NOMO-1 (cell line): ENCODE data around the gene RNF213.
"Not testable (repeated sequence)": the region's sequence is repeated elsewhere in the genome, so short reads cannot be mapped to it uniquely, and the experiment has no call there.

Experiments used
- DNase-seq, 2 experiments: peaks; one replicate each; lab custom pipeline; 2025; ENCODE audit not compliant: unreplicated experiment in 2 of 2; lab: John Stamatoyannopoulos, UW

Gene RNF213

GRCh38 chr17:80384078-80384960 is 123.7 kb downstream of the RNF213 start:
- no peak for DNase-seq

GRCh38 chr17:80385046-80385445 is 124.4 kb downstream of the RNF213 start:
- no peak for DNase-seq

- DNase-seq, result no peak
These were observed 125.7 kb downstream of the RNF213 start for GRCh38 chr17:80386341-80386740.

GRCh38 chr17:80387071-80387470 is 126.4 kb downstream of the RNF213 start:
- no peak for DNase-seq

GRCh38 chr17:80388175-80388574 is 127.5 kb downstream of the RNF213 start:
- DNase-seq, result no peak

GRCh38 chr17:80388601-80389000 is 127.9 kb downstream of the RNF213 start:
- no peak for DNase-seq

DNA sequence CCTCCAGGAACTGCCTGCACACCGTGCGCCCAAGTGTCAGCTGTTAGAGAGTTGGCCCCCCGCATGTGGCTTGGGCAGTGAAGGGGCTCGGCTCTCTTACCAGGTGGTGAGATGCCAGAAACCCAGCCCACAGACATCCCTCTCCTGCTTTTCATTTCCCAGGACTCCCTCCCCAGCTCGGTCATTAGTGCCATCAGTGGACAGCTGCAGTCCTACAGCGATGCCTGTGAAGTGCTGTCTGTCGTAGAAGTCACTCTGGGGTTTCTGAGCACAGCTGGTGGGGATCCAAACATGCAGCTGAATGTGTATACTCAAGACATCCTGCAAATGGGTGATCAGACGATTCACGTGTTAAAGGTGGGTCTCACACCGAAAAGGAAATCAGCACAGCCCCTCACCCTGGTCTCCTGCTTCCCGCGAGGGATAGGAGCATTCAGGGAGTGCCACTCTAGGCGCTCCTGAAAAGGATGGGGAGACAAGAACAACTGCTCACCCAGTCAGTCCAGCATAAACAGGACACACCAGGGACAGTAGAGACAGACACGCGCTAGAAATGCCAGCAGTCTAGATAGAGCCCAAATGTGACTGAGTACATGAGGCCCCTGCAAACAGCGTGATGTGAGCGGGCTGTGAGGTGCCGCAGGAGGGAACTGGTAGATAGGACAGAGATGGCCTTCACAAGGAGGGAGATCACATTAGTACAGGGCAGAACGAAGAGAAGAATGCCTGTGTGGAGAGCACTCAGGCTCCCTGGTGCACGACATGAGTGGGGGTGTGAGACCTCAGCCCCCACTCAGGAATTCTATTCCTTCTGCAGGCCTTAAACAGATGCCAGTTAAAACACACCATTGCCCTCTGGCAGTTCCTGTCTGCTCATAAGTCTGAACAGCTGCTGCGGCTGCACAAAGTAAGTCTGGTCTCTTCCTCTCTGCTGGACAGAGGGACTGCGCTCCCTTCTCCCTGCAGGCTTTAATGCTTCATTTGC is 128.7 kb downstream of the RNF213 start:
- DNase-seq, result no peak

DNA sequence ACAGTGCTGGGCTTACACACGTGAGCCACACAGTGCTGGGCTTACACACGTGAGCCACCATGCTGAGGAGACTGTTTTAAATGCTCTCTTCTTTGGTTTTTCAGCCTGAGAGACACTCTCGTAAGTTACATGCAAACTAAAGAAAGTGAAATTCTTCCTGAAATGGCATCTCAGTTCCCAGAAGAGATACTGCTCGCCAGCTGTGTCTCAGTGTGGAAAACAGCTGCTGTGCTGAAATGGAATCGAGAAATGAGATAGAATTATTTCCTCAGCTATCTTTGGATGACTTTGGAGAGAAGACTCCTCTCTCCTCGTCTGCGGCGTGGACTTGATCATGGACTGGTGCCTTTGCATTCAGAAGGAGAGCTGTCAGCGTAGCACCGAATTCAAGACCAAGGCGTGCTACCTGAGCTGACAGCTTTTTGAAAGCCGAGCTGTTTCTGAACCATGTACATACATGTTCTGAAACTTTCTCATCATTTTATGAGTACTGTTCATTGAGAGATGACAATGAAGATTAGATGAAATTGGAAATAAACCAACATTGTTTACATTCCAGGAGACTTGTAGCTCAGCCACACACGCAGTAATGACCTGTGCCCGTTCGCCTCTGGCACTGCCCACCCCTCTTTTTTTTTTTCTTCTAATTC is 132.7 kb downstream of the RNF213 start:
- no peak for DNase-seq

DNA sequence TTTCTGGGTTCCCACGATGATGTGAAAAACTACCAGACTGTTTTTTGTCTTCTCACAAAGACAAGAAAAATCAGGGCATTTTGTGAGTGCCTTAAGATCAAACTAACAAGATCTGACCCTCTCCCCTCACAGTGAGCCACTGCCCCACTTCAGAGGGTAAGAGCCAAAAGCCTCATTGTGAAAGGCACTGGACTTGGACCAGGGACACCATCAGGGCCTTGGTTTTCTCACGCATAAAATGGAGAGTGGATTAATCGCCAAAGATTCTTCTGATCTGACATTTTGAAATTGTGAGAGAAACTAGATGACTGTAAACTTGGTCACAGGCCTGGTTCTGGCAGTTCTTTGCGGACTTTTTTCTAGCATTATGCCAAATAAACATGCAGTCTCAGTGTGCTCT is 133.3 kb downstream of the RNF213 start:
- DNase-seq, result no peak

- DNase-seq, result no peak
These were observed 134.1 kb downstream of the RNF213 start for GRCh38 chr17:80394629-80395216.

DNA sequence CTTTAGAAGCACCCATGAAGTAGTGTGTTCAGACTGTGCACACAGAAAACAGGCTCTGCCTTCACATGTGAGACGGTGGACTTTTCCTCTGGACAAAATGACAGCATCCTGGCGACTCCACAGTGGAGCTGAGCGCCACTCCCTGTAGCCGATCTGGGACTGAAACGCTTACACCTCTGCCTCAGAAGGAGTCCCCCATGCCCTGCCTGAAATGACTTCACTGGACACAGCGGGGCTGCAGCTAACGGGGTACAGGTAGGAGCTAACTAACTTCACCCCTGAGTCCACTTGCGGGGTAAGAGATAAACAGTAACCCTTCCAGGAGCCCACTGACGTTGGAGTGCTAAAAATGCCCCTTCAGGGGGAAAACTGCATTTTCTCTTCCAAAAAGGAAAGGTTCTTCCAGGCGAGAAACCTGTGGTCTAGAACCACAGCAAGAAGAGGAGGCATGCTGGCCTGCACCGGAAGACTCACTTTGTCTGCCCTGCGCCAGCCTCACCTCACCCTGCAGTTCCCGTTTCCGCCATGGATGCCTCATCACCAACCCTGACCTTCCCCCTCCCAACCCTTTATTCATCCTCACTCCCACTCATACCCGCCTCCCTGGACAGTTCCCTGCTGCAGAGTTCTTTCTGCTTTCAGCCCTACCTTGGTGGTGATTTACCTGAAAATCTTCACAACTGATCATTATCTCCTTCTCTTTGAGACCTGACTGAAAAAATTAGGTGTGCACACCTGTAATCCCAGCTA is 134.9 kb downstream of the RNF213 start:
- no peak for DNase-seq

- DNase-seq, result no peak
These were observed 135.7 kb downstream of the RNF213 start for GRCh38 chr17:80396157-80397033.

- no peak for DNase-seq
These were observed 136.4 kb downstream of the RNF213 start for GRCh38 chr17:80397034-80397387.

DNA sequence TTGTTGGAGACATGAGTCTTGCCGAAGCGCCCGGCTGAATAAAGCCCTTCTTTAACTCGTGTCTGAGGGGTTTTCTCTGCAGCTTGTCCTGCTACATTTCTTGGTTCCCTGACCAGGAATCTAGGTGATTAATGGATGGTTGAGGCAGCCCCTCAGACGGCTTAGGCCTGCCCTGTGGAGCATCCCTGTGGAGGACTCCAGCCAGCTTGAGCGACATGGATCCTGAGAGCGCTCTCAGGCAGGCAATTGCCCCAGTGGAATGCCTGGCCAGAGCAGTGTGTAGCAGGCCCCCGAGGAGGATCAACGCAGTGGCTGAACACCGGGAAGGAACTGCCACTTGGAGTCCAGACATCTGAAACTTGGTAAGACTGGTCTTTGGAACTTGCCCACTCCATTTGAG is 137.0 kb downstream of the RNF213 start:
- DNase-seq, result no peak

GRCh38 chr17:80401086-80401485 is 140.4 kb downstream of the RNF213 start:
- not testable (repeated sequence) for DNase-seq

DNA sequence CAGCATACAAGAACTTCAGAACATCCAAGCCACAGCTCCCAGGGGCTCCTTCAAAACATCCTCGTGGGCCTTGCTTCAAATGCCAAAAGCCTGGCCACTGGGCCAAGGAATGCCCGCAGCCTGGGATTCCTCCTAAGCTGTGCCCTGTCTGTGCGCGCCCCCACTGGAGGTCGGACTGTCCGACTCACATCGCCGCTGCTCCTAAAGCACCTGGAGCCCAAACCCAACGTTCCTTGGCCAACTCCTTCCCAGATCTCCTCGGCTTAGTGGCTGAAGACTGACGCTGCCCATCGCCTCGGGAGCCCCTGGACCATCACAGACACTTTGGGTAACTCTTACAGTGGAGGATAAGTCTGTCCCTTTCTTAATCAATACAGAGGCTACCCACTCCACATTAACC is 141.4 kb downstream of the RNF213 start:
- not testable (repeated sequence) for DNase-seq

DNA sequence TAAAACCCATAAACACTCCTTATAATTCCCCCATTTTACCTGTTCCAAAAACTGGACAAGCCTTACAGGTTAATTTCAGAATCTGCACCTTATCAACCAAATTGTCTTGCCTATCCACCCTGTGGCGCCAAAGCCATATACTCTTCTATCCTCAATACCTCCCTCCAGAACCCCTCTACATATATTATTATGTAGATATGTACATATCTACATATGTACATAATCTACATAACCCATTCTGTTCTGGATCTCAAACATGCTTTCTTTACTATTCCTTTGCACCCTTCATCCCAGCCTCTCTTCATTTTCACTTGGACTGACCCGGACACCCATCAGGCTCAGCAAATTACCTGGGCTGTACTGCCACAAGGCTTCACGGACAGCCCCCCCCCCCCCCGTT is 142.3 kb downstream of the RNF213 start:
- DNase-seq, result no peak

DNA sequence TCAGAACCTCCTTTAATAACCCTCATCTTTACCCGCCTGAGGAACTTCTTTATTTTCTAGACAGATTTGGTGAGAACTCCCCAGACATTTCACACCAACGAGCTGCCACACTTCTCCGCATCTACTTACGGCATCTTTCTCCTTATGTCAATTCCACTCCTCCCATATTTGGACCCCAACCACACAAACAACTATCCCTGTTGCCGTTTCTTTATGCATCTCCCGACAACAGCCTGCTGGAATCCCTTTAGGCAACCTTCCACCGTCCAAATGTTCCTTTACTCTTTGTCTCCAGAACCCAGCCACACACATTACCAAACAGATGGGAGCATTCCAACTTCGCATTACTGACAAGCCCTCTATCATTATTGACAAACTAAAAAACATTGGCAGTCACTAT is 145.5 kb downstream of the RNF213 start:
- no peak for DNase-seq

GRCh38 chr17:80407917-80408316 is 147.3 kb downstream of the RNF213 start:
- DNase-seq, result not testable (repeated sequence)
